Measurements from ENCODE around the gene C2CD4C. TPM values are rescaled to one million over a fixed set of nuclear protein-coding genes. Genes with fewer than 3 reads are reported as not detected.
"Not testable (repeated sequence)": the region's sequence is repeated elsewhere in the genome, so short reads cannot be mapped to it uniquely, and the experiment has no call there.

The C2CD4C gene
- total RNA-seq, 1 donor from 2014 or later: 6.7 TPM

- TF ChIP-seq CTCF (conservative IDR thresholded peaks at IDR 0.05): no peak
- no peak for DNase-seq (ENCODE audit: low read depth, low spot score)
- peaks cover 6% of the 10 kb centered on the region for H3K27me3 Mint-ChIP-seq (ENCODE audit: low read depth)
- no peaks in the 10 kb centered on the region for H3K9me3 Mint-ChIP-seq
- H3K4me3 Mint-ChIP-seq: no peak overlapping the region
- H3K4me1 Mint-ChIP-seq: peaks cover 10% of the 10 kb centered on the region
- H3K27ac Mint-ChIP-seq (ENCODE audit: unreplicated experiment): peak overlapping the region; percentile 62
- H3K36me3 Mint-ChIP-seq (ENCODE audit: low read depth): peaks cover 6% of the 10 kb centered on the region
Observed at GRCh38 chr19:455851-456546, 47.1 kb upstream of the C2CD4C start.

- H3K4me3 Mint-ChIP-seq: peak overlapping the region; percentile 38
Observed at GRCh38 chr19:455031-455705, 46.2 kb upstream of the C2CD4C start.

GRCh38 chr19:453606-454005 lies 44.7 kb upstream of the C2CD4C start:
- TF ChIP-seq CTCF (conservative IDR thresholded peaks at IDR 0.05): no peak
- Mint-ChIP-seq H3K9me3 (peaks cover 3% of the 10 kb centered on the region), H3K4me1 (peaks cover 9% of the 10 kb centered on the region), H3K4me3 (no peak overlapping the region), H3K36me3 (ENCODE audit: low read depth) (peaks cover 13% of the 10 kb centered on the region), H3K27ac (ENCODE audit: unreplicated experiment) (no peak overlapping the region), H3K27me3 (ENCODE audit: low read depth) (no peaks in the 10 kb centered on the region)
- DNase-seq (ENCODE audit: low read depth, low spot score): no peak

More at GRCh38 chr19:455031-455705, 46.2 kb upstream of the C2CD4C start:
- H3K27me3 Mint-ChIP-seq (ENCODE audit: low read depth): peaks cover 6% of the 10 kb centered on the region
- H3K4me1 Mint-ChIP-seq: peaks cover 14% of the 10 kb centered on the region
- no peak for DNase-seq (ENCODE audit: low read depth, low spot score)
- H3K27ac Mint-ChIP-seq (ENCODE audit: unreplicated experiment): no peak overlapping the region
- no peak for TF ChIP-seq CTCF (conservative IDR thresholded peaks at IDR 0.05)
- peaks cover 12% of the 10 kb centered on the region for H3K36me3 Mint-ChIP-seq (ENCODE audit: low read depth)
- peaks cover 3% of the 10 kb centered on the region for H3K9me3 Mint-ChIP-seq

- DNase-seq (ENCODE audit: low read depth, low spot score): no peak
- peaks cover 13% of the 10 kb centered on the region for H3K36me3 Mint-ChIP-seq (ENCODE audit: low read depth)
- no peaks in the 10 kb centered on the region for H3K27me3 Mint-ChIP-seq (ENCODE audit: low read depth)
- no peak for TF ChIP-seq CTCF (conservative IDR thresholded peaks at IDR 0.05)
- peaks cover 3% of the 10 kb centered on the region for H3K9me3 Mint-ChIP-seq
- no peak overlapping the region for H3K27ac Mint-ChIP-seq (ENCODE audit: unreplicated experiment)
- H3K4me3 Mint-ChIP-seq: no peak overlapping the region
- peaks cover 12% of the 10 kb centered on the region for H3K4me1 Mint-ChIP-seq
Observed at GRCh38 chr19:452829-453228, 43.9 kb upstream of the C2CD4C start.

- not testable (repeated sequence) for H3K27me3 Mint-ChIP-seq (ENCODE audit: low read depth); H3K9me3 Mint-ChIP-seq; H3K4me1 Mint-ChIP-seq; DNase-seq (ENCODE audit: low read depth, low spot score); H3K4me3 Mint-ChIP-seq; H3K27ac Mint-ChIP-seq (ENCODE audit: unreplicated experiment)
- H3K36me3 Mint-ChIP-seq (ENCODE audit: low read depth): peaks cover 13% of the 10 kb centered on the region
Observed at GRCh38 chr19:450912-451481, 42.0 kb upstream of the C2CD4C start.

GRCh38 chr19:449916-450315 lies 41.0 kb upstream of the C2CD4C start:
- H3K4me3 Mint-ChIP-seq: no peak overlapping the region
- peaks cover 13% of the 10 kb centered on the region for H3K36me3 Mint-ChIP-seq (ENCODE audit: low read depth)
- no peak for DNase-seq (ENCODE audit: low read depth, low spot score)
- no peak overlapping the region for H3K27ac Mint-ChIP-seq (ENCODE audit: unreplicated experiment)
- TF ChIP-seq CTCF (conservative IDR thresholded peaks at IDR 0.05): no peak
- no peaks in the 10 kb centered on the region for H3K27me3 Mint-ChIP-seq (ENCODE audit: low read depth)
- peaks cover 3% of the 10 kb centered on the region for H3K9me3 Mint-ChIP-seq
- peaks cover 8% of the 10 kb centered on the region for H3K4me1 Mint-ChIP-seq
